GM10266 (cell line): ENCODE results near the gene COG5.
A peak's percentile ranks its signal among the peaks of the same experiment; 100 is the strongest.

Source experiments
- DNase-seq: peaks from one replicate; pipeline ENCODE4 v3.0.0; 2012; ENCODE audit errors: extremely low spot score
- CTCF ChIP-seq: IDR thresholded peaks from 2 replicates; pipeline ENCODE4 v1.5.1; 2012; ENCODE audit warnings: mild to moderate bottlenecking, low read depth; ENCODE audit not compliant: control insufficient read depth, insufficient read depth; ENCODE audit errors: missing control alignments

Gene COG5

GRCh38 chr7:107219563-107220244 lies 344.0 kb downstream of the COG5 start:
- no peak for TF ChIP-seq CTCF
- no peak for DNase-seq

- TF ChIP-seq CTCF = no peak
- DNase-seq = no peak
Observed at GRCh38 chr7:107213945-107214344, 349.8 kb downstream of the COG5 start.

GRCh38 chr7:107213193-107213788 lies 350.4 kb downstream of the COG5 start:
- no peak for TF ChIP-seq CTCF
- DNase-seq = no peak

GRCh38 chr7:107212725-107213124 lies 351.0 kb downstream of the COG5 start:
- DNase-seq = peak; percentile 15
- no peak for TF ChIP-seq CTCF

- no peak for DNase-seq
- no peak for TF ChIP-seq CTCF
Observed at GRCh38 chr7:107210400-107210799, 353.3 kb downstream of the COG5 start.

GRCh38 chr7:107209565-107209964 lies 354.2 kb downstream of the COG5 start:
- no peak for TF ChIP-seq CTCF
- DNase-seq = no peak

GRCh38 chr7:107208563-107208962 lies 355.2 kb downstream of the COG5 start:
- no peak for TF ChIP-seq CTCF
- DNase-seq = no peak
